Inflammatory macrophage treated with lipopolysaccharide for 1 hour (primary cell): Measurements from ENCODE around the gene FAM124B.

Experiments
- DNase-seq, 2 donors: peaks; one replicate each; pipeline ENCODE4 v3.0.0-alpha.2; 2020 to 2022

Gene FAM124B

GRCh38 chr2:224379986-224380385 lies 21.9 kb downstream of the FAM124B start:
- DNase-seq, result no peak

GRCh38 chr2:224379172-224379571 lies 22.7 kb downstream of the FAM124B start:
- DNase-seq, result no peak

GRCh38 chr2:224378701-224379097 lies 23.2 kb downstream of the FAM124B start:
- DNase-seq, result no peak

GRCh38 chr2:224377751-224378700 lies 23.9 kb downstream of the FAM124B start:
- DNase-seq, result peak; percentile 20 to 31

GRCh38 chr2:224372641-224373040 lies 29.3 kb downstream of the FAM124B start:
- no peak for DNase-seq

GRCh38 chr2:224369028-224369632 lies 32.8 kb downstream of the FAM124B start:
- peak; percentile 21 to 77 for DNase-seq

- DNase-seq, result no peak
Observed at GRCh38 chr2:224366267-224366844, 35.6 kb downstream of the FAM124B start.

- no peak for DNase-seq
Observed at GRCh38 chr2:224365331-224365730, 36.6 kb downstream of the FAM124B start.

GRCh38 chr2:224363281-224363680 lies 38.6 kb downstream of the FAM124B start:
- DNase-seq, result no peak

- DNase-seq, result no peak
Observed at GRCh38 chr2:224362094-224362493, 39.8 kb downstream of the FAM124B start.

- no peak for DNase-seq
Observed at GRCh38 chr2:224360801-224361251, 41.1 kb downstream of the FAM124B start.

GRCh38 chr2:224359569-224359968 lies 42.3 kb downstream of the FAM124B start:
- no peak for DNase-seq

GRCh38 chr2:224357098-224357901 lies 44.6 kb downstream of the FAM124B start:
- peak; percentile 45 to 90 for DNase-seq

- no peak for DNase-seq
Observed at GRCh38 chr2:224354632-224355211, 47.2 kb downstream of the FAM124B start.

GRCh38 chr2:224350703-224351102 lies 51.2 kb downstream of the FAM124B start:
- DNase-seq, result no peak

- no peak for DNase-seq
Observed at GRCh38 chr2:224349396-224349795, 52.5 kb downstream of the FAM124B start.

GRCh38 chr2:224347176-224348051 lies 54.5 kb downstream of the FAM124B start:
- DNase-seq, result no peak

GRCh38 chr2:224345492-224345891 lies 56.4 kb downstream of the FAM124B start:
- DNase-seq, result no peak

GRCh38 chr2:224343226-224343625 lies 58.7 kb downstream of the FAM124B start:
- DNase-seq, result no peak

- no peak for DNase-seq
Observed at GRCh38 chr2:224335991-224336390, 65.9 kb downstream of the FAM124B start.

GRCh38 chr2:224334726-224335125 lies 67.2 kb downstream of the FAM124B start:
- DNase-seq, result no peak
